ENCODE data around the gene RPS6KB1. TPM values are rescaled to one million over a fixed set of nuclear protein-coding genes. Genes with fewer than 3 reads are reported as not detected.
"Not testable (repeated sequence)": the region's sequence is repeated elsewhere in the genome, so short reads cannot be mapped to it uniquely, and the experiment has no call there.

RPS6KB1 gene
- total RNA-seq, 3 donors from 2014 or later (not counting 1 experiment from before 2014, with no cell fraction given) = 70.6 to 85.0 (median 78.2) TPM

DNA sequence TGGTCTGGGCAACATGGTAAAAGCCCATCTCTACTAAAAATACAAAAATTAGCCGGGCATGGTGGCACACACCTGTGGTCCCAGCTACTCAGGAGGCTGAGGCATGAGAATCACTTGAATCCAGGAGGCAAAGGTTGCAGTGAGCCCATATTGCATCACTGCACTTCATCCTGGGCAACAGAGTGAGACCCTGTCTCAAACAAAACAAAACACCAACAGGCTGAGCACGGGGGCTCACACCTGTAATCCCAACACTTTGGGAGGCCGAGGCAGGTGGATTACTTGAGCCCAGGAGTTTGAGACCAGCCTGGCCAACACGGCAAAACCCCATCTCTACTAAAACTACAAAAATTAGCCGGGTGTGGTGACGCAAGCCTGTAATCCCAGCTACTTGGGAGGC, 82.2 kb downstream of the RPS6KB1 start:
- H3K4me3 Mint-ChIP-seq; H3K4me3 ChIP-seq (ENCODE audit: low read length); H3K36me3 ChIP-seq (ENCODE audit: control insufficient read depth, insufficient read depth, low read length); H3K4me1 Mint-ChIP-seq; H3K27ac Mint-ChIP-seq; H3K27me3 Mint-ChIP-seq (ENCODE audit: low read depth in 2 of 2); H3K9me3 Mint-ChIP-seq; H3K9me3 ChIP-seq (ENCODE audit: control insufficient read depth, insufficient read depth, low read length); H3K4me1 ChIP-seq (ENCODE audit: control insufficient read depth, insufficient read depth, low read length); ATAC-seq; H3K27me3 ChIP-seq (ENCODE audit: control insufficient read depth, insufficient read depth, low read length); H3K36me3 Mint-ChIP-seq; intact Hi-C loops (cut with micrococcal nuclease); H3K27ac ChIP-seq (ENCODE audit: low read length); DNase-seq: not testable (repeated sequence)
- WGBS (ENCODE audit: insufficient coverage) = 75% methylated on average over 3 of the region's 6 CpGs

DNA sequence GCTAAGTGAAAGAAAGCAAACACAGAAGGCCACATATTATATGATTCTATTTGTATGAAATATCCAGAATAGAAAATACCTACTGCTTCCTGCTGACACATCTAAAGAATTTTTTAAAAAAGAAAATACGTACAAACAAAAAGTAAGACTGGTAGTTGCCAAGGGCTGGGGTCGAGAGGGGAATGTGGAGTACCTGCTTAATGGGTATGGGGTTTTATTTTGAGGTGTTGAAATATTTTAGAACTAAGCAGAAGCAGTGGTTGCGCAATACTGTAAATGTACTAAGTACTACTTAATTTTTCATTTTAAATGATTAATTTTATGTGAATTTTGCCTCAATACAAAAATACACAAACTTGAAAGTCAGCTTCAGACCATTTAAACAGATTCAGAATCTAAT, 103.7 kb downstream of the RPS6KB1 start:
- H3K9me3 Mint-ChIP-seq; intact Hi-C loops (cut with micrococcal nuclease): not testable (repeated sequence)
- WGBS (ENCODE audit: insufficient coverage) = 75% methylated on average over 2 of the region's 3 CpGs

More for the DNA sequence above, 103.7 kb downstream of the RPS6KB1 start:
- not testable (repeated sequence) for H3K4me3 Mint-ChIP-seq; H3K27me3 Mint-ChIP-seq (ENCODE audit: low read depth in 2 of 2); H3K27ac ChIP-seq (ENCODE audit: low read length); H3K27me3 ChIP-seq (ENCODE audit: control insufficient read depth, insufficient read depth, low read length); H3K36me3 Mint-ChIP-seq; H3K27ac Mint-ChIP-seq; H3K4me1 ChIP-seq (ENCODE audit: control insufficient read depth, insufficient read depth, low read length); H3K4me1 Mint-ChIP-seq; H3K36me3 ChIP-seq (ENCODE audit: control insufficient read depth, insufficient read depth, low read length); H3K4me3 ChIP-seq (ENCODE audit: low read length); ATAC-seq; H3K9me3 ChIP-seq (ENCODE audit: control insufficient read depth, insufficient read depth, low read length); DNase-seq

Other genes with a start within 250 kb of the RPS6KB1 start
- gene PTRH2, start 185.7 kb upstream of the RPS6KB1 start, total RNA-seq = 10 to 100 TPM in 1 of 3 donors, 1 to 10 TPM in 2; 5.9 to 10.5 (median 6.6) TPM
- 100 to 1,000 TPM; 136 to 175 (median 162) TPM for gene VMP1, start 185.5 kb upstream of the RPS6KB1 start, total RNA-seq
- 1 to 10 TPM; 8.4 to 9.0 (median 8.4) TPM for gene TUBD1, start 178 bp upstream of the RPS6KB1 start, total RNA-seq
- 10 to 100 TPM; 37.5 to 54.5 (median 39.3) TPM for gene RNFT1, start 71.6 kb downstream of the RPS6KB1 start, total RNA-seq
- 10 to 100 TPM; 10.3 to 19.3 (median 15.3) TPM for gene HEATR6, start 185.8 kb downstream of the RPS6KB1 start, total RNA-seq

Measured in natural killer cell (primary cell).